K562 (cell line): ENCODE results near the gene NECAB2. TPM values are rescaled to one million over a fixed set of nuclear protein-coding genes. Genes with fewer than 3 reads are reported as not detected.

ENCODE experiments used
- CHD1 ChIP-seq: fragments of 200-600 bp; sonication (generic); IDR thresholded peaks from one replicate; pipeline ENCODE4 v1.6.1; 2012; ENCODE audit warnings: mild to moderate bottlenecking, moderate library complexity, low read length, inconsistent platforms
- CTBP1 ChIP-seq: fragments of 450-650 bp; IDR thresholded peaks from 2 replicates; pipeline ENCODE4 v1.6.1; 2016; ENCODE audit warnings: borderline replicate concordance
- HEY1 ChIP-seq: fragments of 250-450 bp; sonication (Bioruptor Pico); IDR thresholded peaks from 2 replicates; pipeline ENCODE4 v1.5.0; 2020; ENCODE audit warnings: mild to moderate bottlenecking, moderate library complexity, borderline replicate concordance
- IFI16 ChIP-seq: fragments of 250-450 bp; sonication (Bioruptor Pico); IDR thresholded peaks from 2 replicates; pipeline ENCODE4 v2.1.2; 2022; ENCODE audit warnings: mild to moderate bottlenecking, inconsistent platforms
- KLF6 ChIP-seq: fragments of 250-450 bp; sonication (Bioruptor Pico); IDR thresholded peaks from 2 replicates; pipeline ENCODE4 v1.4.0; 2020; ENCODE audit warnings: mild to moderate bottlenecking, moderate library complexity, borderline replicate concordance
- LCOR ChIP-seq: sonication (generic); formaldehyde crosslinking; IDR thresholded peaks from 2 replicates; pipeline ENCODE4 v1.8.0; 2022; ENCODE audit warnings: mild to moderate bottlenecking, missing genetic modification reagents
- NEUROD1 ChIP-seq: fragments of 150-350 bp; IDR thresholded peaks from 2 replicates; pipeline ENCODE4 v1.6.1; 2014; ENCODE audit warnings: borderline replicate concordance, low read length, low read depth; ENCODE audit not compliant: partially characterized antibody
- PHB2 ChIP-seq: fragments of 450-650 bp; IDR thresholded peaks from 2 replicates; pipeline ENCODE4 v1.6.1; 2017; ENCODE audit warnings: low read depth
- POLR2A ChIP-seq: fragments of 450-650 bp; conservative IDR thresholded peaks from 2 replicates; pipeline ENCODE4 v1.6.1; 2016
- POLR2AphosphoS2 ChIP-seq: IDR thresholded peaks from 2 replicates; pipeline ENCODE4 v1.6.1; 2012; ENCODE audit warnings: low read length, improper control_type of control experiment
- SIN3B ChIP-seq: fragments of 450-650 bp; IDR thresholded peaks from 2 replicates; pipeline ENCODE4 v1.6.1; 2017; ENCODE audit warnings: low read depth, mild to moderate bottlenecking, moderate library complexity
- SMARCE1 ChIP-seq: fragments of 450-650 bp; IDR thresholded peaks from 2 replicates; pipeline ENCODE4 v1.7.1; 2016; ENCODE audit warnings: mild to moderate bottlenecking
- SRSF9 ChIP-seq: fragments of 200-400 bp; formaldehyde crosslinking; IDR thresholded peaks from 2 replicates; pipeline ENCODE4 v1.6.1; 2017; ENCODE audit warnings: low read depth, low read length, borderline replicate concordance
- XRCC5 ChIP-seq: fragments of 200-400 bp; formaldehyde crosslinking; IDR thresholded peaks from 2 replicates; pipeline ENCODE4 v1.6.1; 2017; ENCODE audit warnings: low read depth, mild to moderate bottlenecking, low read length
- ZNF224 ChIP-seq: sonication (generic); formaldehyde crosslinking; IDR thresholded peaks from 2 replicates; pipeline ENCODE4 v1.8.0; 2022; ENCODE audit warnings: mild to moderate bottlenecking, missing genetic modification reagents
- ZNF75A ChIP-seq: fragments of 450-650 bp; formaldehyde crosslinking; IDR thresholded peaks from 2 replicates; pipeline ENCODE4 v1.4.0; 2020; ENCODE audit warnings: mild to moderate bottlenecking
- ZNF77 ChIP-seq: fragments of 250-450 bp; sonication (Bioruptor Pico); IDR thresholded peaks from 2 replicates; pipeline ENCODE4 v1.5.0; 2020
- ZNF79 ChIP-seq: fragments of 250-450 bp; sonication (Bioruptor Pico); IDR thresholded peaks from 2 replicates; pipeline ENCODE4 v1.4.0; 2020; ENCODE audit warnings: low read depth, mild to moderate bottlenecking, moderate library complexity
- polyA plus RNA-seq, 8 experiments: library from polyadenylated mRNA; depleted of rRNA in 4 of 8; stranded (reverse) in 5 of 8; unstranded in 3 of 8; fragments of >200 nt; fragmentation: Nextera tagmentation in 2 of 8; fragmentation: Illumina TruSeq in 1 of 8; extraction: Ambion mirVana in 2 of 8; extraction: Trizol in 1 of 8; gene quantifications; 2 replicates each; pipeline versions ENCODE4 v1.2.1 to v1.2.3, GENCODE V29; 2011 to 2014; ENCODE audit warnings: inconsistent platforms in 1 of 8, missing spikeins in 1 of 8
- total RNA-seq, 7 experiments: library from RNA; depleted of rRNA in 6 of 7; stranded (reverse); fragments of >200 nt in 6 of 7; fragmentation: Illumina TruSeq in 2 of 7; extraction: Trizol in 2 of 7; gene quantifications; 2 replicates each; pipeline versions ENCODE4 v1.2.1 to v1.2.3, GENCODE V29; 2011 to 2021; ENCODE audit warnings: low replicate concordance in 1 of 7
- TF ChIP-seq, protein P1 (sequence below): fragments of 250-450 bp; sonication (Bioruptor Pico); IDR thresholded peaks from 2 replicates; pipeline ENCODE4 v1.4.0; 2020
- TF ChIP-seq, protein P2 (sequence below): sonication (generic); formaldehyde crosslinking; IDR thresholded peaks from 2 replicates; pipeline ENCODE4 v1.8.1; 2023; ENCODE audit warnings: missing genetic modification reagents, mild to moderate bottlenecking, borderline replicate concordance
- TF ChIP-seq, protein P3 (sequence below): fragments of 450-650 bp; IDR thresholded peaks from 2 replicates; pipeline ENCODE4 v1.7.1; 2018; ENCODE audit warnings: mild to moderate bottlenecking, low read depth; ENCODE audit not compliant: partially characterized antibody

The NECAB2 gene
- total and polyA plus RNA-seq, 9 of the 15 experiments (the other 6 are each of a cell fraction or from before 2014, with no cell fraction given), result 0.03 to 0.28 TPM; not detected in 7

DNA sequence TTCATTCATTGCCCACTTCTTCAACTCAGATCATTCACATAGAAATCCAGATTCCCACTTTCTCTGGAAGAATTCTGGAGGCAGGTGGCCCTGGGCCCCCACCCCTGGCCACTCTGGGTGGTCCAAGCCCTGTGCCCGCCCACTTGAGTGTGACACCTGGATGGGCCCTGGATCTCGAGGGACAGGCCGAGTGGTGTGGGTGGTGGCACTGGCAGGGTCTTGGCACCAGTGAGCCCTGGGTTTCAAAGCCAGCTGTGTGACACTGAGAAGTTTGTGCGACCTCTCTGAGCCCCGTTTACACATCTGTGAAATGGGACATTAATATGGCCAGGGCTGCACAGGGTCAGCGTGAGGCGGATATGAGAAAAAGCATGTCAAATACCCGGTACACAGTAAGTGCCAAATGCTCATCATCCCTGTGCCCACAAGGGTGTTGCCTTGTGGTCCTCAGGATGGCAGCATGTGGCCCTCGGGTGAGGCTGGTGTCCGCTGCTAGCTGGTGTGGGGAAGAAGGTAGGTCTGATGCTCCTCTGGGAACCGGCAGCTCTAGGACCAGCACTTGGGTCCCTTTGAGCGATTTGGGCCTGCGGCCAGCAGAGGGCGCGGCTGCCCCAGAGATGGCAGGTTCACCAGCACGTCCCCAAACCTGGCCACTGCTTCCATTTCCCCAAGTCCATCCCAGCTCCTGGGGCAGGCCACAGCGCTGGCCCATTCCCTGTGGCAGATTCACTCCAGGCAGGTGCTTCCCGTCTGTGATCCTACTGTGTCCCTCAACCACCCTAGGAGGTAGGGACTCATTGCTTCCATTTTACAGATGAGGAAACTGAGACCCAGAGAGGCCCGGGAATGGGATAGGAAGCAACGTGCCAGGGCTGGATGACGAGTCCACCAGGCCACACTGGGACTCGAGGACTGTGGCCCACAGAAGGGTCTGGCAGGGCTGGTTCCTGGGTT is 11.4 kb upstream of the NECAB2 start (continued):
- TF ChIP-seq XRCC5 (peak; percentile 55; the same call in 1 of the 2 replicates), NEUROD1 (no peak), IFI16 (CRISPR knock-in tag) (no peak), POLR2A (no peak), ZNF79 (CRISPR knock-in tag) (no peak), ZNF224 (CRISPR knock-in tag) (no peak), SRSF9 (no peak), PHB2 (no peak), HEY1 (CRISPR knock-in tag) (no peak), ZNF75A (CRISPR knock-in tag) (no peak), SIN3B (no peak), CHD1 (no peak), CTBP1 (peak; percentile 53; the same call in 1 of the 2 replicates), SMARCE1 (no peak), LCOR (no peak), ZNF77 (CRISPR knock-in tag) (no peak), KLF6 (CRISPR knock-in tag) (no peak), POLR2AphosphoS2 (no peak)
- TF ChIP-seq, protein P1, sequence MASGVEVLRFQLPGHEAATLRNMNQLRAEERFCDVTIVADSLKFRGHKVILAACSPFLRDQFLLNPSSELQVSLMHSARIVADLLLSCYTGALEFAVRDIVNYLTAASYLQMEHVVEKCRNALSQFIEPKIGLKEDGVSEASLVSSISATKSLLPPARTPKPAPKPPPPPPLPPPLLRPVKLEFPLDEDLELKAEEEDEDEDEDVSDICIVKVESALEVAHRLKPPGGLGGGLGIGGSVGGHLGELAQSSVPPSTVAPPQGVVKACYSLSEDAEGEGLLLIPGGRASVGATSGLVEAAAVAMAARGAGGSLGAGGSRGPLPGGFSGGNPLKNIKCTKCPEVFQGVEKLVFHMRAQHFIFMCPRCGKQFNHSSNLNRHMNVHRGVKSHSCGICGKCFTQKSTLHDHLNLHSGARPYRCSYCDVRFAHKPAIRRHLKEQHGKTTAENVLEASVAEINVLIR, result no peak
- TF ChIP-seq, protein P2, sequence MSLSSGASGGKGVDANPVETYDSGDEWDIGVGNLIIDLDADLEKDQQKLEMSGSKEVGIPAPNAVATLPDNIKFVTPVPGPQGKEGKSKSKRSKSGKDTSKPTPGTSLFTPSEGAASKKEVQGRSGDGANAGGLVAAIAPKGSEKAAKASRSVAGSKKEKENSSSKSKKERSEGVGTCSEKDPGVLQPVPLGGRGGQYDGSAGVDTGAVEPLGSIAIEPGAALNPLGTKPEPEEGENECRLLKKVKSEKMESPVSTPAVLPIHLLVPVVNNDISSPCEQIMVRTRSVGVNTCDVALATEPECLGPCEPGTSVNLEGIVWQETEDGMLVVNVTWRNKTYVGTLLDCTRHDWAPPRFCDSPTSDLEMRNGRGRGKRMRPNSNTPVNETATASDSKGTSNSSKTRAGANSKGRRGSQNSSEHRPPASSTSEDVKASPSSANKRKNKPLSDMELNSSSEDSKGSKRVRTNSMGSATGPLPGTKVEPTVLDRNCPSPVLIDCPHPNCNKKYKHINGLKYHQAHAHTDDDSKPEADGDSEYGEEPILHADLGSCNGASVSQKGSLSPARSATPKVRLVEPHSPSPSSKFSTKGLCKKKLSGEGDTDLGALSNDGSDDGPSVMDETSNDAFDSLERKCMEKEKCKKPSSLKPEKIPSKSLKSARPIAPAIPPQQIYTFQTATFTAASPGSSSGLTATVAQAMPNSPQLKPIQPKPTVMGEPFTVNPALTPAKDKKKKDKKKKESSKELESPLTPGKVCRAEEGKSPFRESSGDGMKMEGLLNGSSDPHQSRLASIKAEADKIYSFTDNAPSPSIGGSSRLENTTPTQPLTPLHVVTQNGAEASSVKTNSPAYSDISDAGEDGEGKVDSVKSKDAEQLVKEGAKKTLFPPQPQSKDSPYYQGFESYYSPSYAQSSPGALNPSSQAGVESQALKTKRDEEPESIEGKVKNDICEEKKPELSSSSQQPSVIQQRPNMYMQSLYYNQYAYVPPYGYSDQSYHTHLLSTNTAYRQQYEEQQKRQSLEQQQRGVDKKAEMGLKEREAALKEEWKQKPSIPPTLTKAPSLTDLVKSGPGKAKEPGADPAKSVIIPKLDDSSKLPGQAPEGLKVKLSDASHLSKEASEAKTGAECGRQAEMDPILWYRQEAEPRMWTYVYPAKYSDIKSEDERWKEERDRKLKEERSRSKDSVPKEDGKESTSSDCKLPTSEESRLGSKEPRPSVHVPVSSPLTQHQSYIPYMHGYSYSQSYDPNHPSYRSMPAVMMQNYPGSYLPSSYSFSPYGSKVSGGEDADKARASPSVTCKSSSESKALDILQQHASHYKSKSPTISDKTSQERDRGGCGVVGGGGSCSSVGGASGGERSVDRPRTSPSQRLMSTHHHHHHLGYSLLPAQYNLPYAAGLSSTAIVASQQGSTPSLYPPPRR (CRISPR knock-in tag), result no peak
- TF ChIP-seq, protein P3, sequence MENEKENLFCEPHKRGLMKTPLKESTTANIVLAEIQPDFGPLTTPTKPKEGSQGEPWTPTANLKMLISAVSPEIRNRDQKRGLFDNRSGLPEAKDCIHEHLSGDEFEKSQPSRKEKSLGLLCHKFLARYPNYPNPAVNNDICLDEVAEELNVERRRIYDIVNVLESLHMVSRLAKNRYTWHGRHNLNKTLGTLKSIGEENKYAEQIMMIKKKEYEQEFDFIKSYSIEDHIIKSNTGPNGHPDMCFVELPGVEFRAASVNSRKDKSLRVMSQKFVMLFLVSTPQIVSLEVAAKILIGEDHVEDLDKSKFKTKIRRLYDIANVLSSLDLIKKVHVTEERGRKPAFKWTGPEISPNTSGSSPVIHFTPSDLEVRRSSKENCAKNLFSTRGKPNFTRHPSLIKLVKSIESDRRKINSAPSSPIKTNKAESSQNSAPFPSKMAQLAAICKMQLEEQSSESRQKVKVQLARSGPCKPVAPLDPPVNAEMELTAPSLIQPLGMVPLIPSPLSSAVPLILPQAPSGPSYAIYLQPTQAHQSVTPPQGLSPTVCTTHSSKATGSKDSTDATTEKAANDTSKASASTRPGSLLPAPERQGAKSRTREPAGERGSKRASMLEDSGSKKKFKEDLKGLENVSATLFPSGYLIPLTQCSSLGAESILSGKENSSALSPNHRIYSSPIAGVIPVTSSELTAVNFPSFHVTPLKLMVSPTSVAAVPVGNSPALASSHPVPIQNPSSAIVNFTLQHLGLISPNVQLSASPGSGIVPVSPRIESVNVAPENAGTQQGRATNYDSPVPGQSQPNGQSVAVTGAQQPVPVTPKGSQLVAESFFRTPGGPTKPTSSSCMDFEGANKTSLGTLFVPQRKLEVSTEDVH, result no peak
